HUES6 (cell line): ENCODE results near the gene PRPF19.
A peak's percentile ranks its signal among the peaks of the same experiment; 100 is the strongest.

Experiments
- H3K27ac ChIP-seq: 2 replicates; pipeline ENCODE4 v1.7.0; 2013; ENCODE audit warnings: low read depth, mild to moderate bottlenecking, low read length, inconsistent platforms
- H3K27me3 ChIP-seq: 2 replicates; pipeline ENCODE4 v1.6.1; 2013; ENCODE audit warnings: low read length; ENCODE audit not compliant: control insufficient read depth, insufficient read depth
- H3K36me3 ChIP-seq: 2 replicates; pipeline ENCODE4 v1.6.1; 2013; ENCODE audit warnings: low read length; ENCODE audit not compliant: control insufficient read depth, insufficient read depth
- H3K4me1 ChIP-seq: 2 replicates; pipeline ENCODE4 v1.6.1; 2013; ENCODE audit warnings: low read length; ENCODE audit not compliant: control insufficient read depth, insufficient read depth
- H3K4me3 ChIP-seq: 2 replicates; pipeline ENCODE4 v1.5.1; 2013; ENCODE audit warnings: low read depth, low read length
- H3K9ac ChIP-seq: one replicate; pipeline ENCODE4 v1.6.1; 2013; ENCODE audit warnings: mild to moderate bottlenecking, low read length
- H3K9me3 ChIP-seq: 2 replicates; pipeline ENCODE4 v1.6.1; 2013; ENCODE audit warnings: low read depth, low read length; ENCODE audit not compliant: control insufficient read depth, insufficient read depth

The PRPF19 gene

GRCh38 chr11:60906132-60906972, at the start of gene PRPF19:
Gene PRPF19 (minus strand): TSS chr11:60906585. CDS start chr11:60906382, 203 bp downstream.
- H3K27me3 ChIP-seq: peaks cover 33% of the 10 kb centered on the region
- peak within 1 kb of the TSS; percentile 97 for H3K4me3 ChIP-seq
- H3K36me3 ChIP-seq: peaks cover 28% of the 10 kb centered on the region
- peak within 1 kb of the TSS; percentile 92 for H3K9ac ChIP-seq
- H3K4me1 ChIP-seq: peaks cover 7% of the 10 kb centered on the region
- H3K27ac ChIP-seq: peak within 1 kb of the TSS; percentile 91
- no peaks in the 10 kb centered on the region for H3K9me3 ChIP-seq

- H3K36me3 ChIP-seq: no peaks in the 10 kb centered on the region
- no peaks in the 10 kb centered on the region for H3K9me3 ChIP-seq
- H3K9ac ChIP-seq: no peak overlapping the region
- H3K4me3 ChIP-seq: no peak overlapping the region
- no peak overlapping the region for H3K27ac ChIP-seq
- peaks cover 12% of the 10 kb centered on the region; the same call in 1 of the 2 replicates for H3K4me1 ChIP-seq
- H3K27me3 ChIP-seq: peaks cover 32% of the 10 kb centered on the region
These were observed 49.2 kb upstream of the PRPF19 start for GRCh38 chr11:60955571-60955970.

- H3K27ac ChIP-seq: no peak overlapping the region
- H3K27me3 ChIP-seq: peaks cover 41% of the 10 kb centered on the region
- H3K4me3 ChIP-seq: no peak overlapping the region
- H3K9me3 ChIP-seq: no peaks in the 10 kb centered on the region
- H3K4me1 ChIP-seq: peaks cover 14% of the 10 kb centered on the region; the same call in 1 of the 2 replicates
- H3K9ac ChIP-seq: no peak overlapping the region
- no peaks in the 10 kb centered on the region for H3K36me3 ChIP-seq
These were observed 48.0 kb upstream of the PRPF19 start for GRCh38 chr11:60954421-60954820.

- no peaks in the 10 kb centered on the region for H3K9me3 ChIP-seq
- no peak overlapping the region for H3K9ac ChIP-seq
- peaks cover 14% of the 10 kb centered on the region; the same call in 1 of the 2 replicates for H3K4me1 ChIP-seq
- H3K27ac ChIP-seq: no peak overlapping the region
- no peak overlapping the region for H3K4me3 ChIP-seq
- peaks cover 41% of the 10 kb centered on the region for H3K27me3 ChIP-seq
- no peaks in the 10 kb centered on the region for H3K36me3 ChIP-seq
These were observed 47.4 kb upstream of the PRPF19 start for GRCh38 chr11:60953781-60954180.

- Histone ChIP-seq H3K27ac (no peak overlapping the region), H3K36me3 (no peaks in the 10 kb centered on the region), H3K4me1 (peaks cover 18% of the 10 kb centered on the region), H3K27me3 (peaks cover 41% of the 10 kb centered on the region), H3K9ac (no peak overlapping the region), H3K4me3 (peak overlapping the region; percentile 70; the same call in 1 of the 2 replicates), H3K9me3 (no peaks in the 10 kb centered on the region)
These were observed 46.4 kb upstream of the PRPF19 start for GRCh38 chr11:60952742-60953170.

- Histone ChIP-seq H3K27me3 (peaks cover 41% of the 10 kb centered on the region), H3K4me3 (peak within 1 kb of the TSS; percentile 70), H3K27ac (no peak within 1 kb of the TSS), H3K36me3 (no peaks in the 10 kb centered on the region), H3K4me1 (peaks cover 22% of the 10 kb centered on the region), H3K9ac (peak within 1 kb of the TSS; percentile 45), H3K9me3 (no peaks in the 10 kb centered on the region)
These were observed 45.7 kb upstream of the PRPF19 start, which contains the start of gene SLC15A3 for GRCh38 chr11:60951904-60952741. Gene SLC15A3 (minus strand): TSS chr11:60952176. CDS start chr11:60951551, 625 bp downstream.

GRCh38 chr11:60951606-60951903, 45.2 kb upstream of the PRPF19 start:
- peak overlapping the region; percentile 45 for H3K9ac ChIP-seq
- no peak overlapping the region for H3K27ac ChIP-seq
- peak overlapping the region; percentile 70 for H3K4me3 ChIP-seq
- no peaks in the 10 kb centered on the region for H3K9me3 ChIP-seq
- peaks cover 41% of the 10 kb centered on the region for H3K27me3 ChIP-seq
- H3K36me3 ChIP-seq: no peaks in the 10 kb centered on the region
- peaks cover 22% of the 10 kb centered on the region for H3K4me1 ChIP-seq

GRCh38 chr11:60950933-60951605, 44.7 kb upstream of the PRPF19 start:
- Histone ChIP-seq H3K9ac (no peak overlapping the region), H3K27ac (no peak overlapping the region), H3K27me3 (peaks cover 41% of the 10 kb centered on the region), H3K9me3 (no peaks in the 10 kb centered on the region), H3K4me1 (peaks cover 22% of the 10 kb centered on the region), H3K4me3 (peak overlapping the region; percentile 70), H3K36me3 (no peaks in the 10 kb centered on the region)

- H3K4me3 ChIP-seq: no peak overlapping the region
- peaks cover 45% of the 10 kb centered on the region for H3K27me3 ChIP-seq
These were observed 43.6 kb upstream of the PRPF19 start for GRCh38 chr11:60950024-60950423.

GRCh38 chr11:60948250-60948649, 41.9 kb upstream of the PRPF19 start:
- Histone ChIP-seq H3K9me3 (no peaks in the 10 kb centered on the region), H3K36me3 (no peaks in the 10 kb centered on the region), H3K4me1 (peaks cover 22% of the 10 kb centered on the region), H3K27me3 (peaks cover 41% of the 10 kb centered on the region), H3K9ac (no peak overlapping the region), H3K4me3 (no peak overlapping the region), H3K27ac (no peak overlapping the region)

More at GRCh38 chr11:60950024-60950423, 43.6 kb upstream of the PRPF19 start:
- peaks cover 22% of the 10 kb centered on the region for H3K4me1 ChIP-seq
- H3K27ac ChIP-seq: no peak overlapping the region
- H3K9ac ChIP-seq: no peak overlapping the region
- H3K9me3 ChIP-seq: no peaks in the 10 kb centered on the region
- H3K36me3 ChIP-seq: no peaks in the 10 kb centered on the region
